ENCODE measurements around the gene SPAG8. TPM values are rescaled to one million over a fixed set of nuclear protein-coding genes. Genes with fewer than 3 reads are reported as not detected.
A peak's percentile ranks its signal among the peaks of the same experiment; 100 is the strongest.

The SPAG8 gene
- total and polyA plus RNA-seq, 2 experiments from 2014 or later: 0.97 to 1.2 TPM

GRCh38 chr9:35831040-35831439 lies 19.0 kb upstream of the SPAG8 start:
- Histone ChIP-seq H3K27ac (no peak overlapping the region), H3K9me2 (ENCODE audit: insufficient read depth) (no peaks in the 10 kb centered on the region), H4K20me1 (ENCODE audit: insufficient read depth) (no peaks in the 10 kb centered on the region), H3K4me1 (ENCODE audit: insufficient read depth) (peaks cover 26% of the 10 kb centered on the region), H3K27me3 (replicated peaks; ENCODE audit: insufficient read depth) (no peaks in the 10 kb centered on the region), H3K36me3 (ENCODE audit: low read depth) (no peaks in the 10 kb centered on the region), H3F3A (ENCODE audit: insufficient read depth) (peaks cover 12% of the 10 kb centered on the region), H3K9me3 (ENCODE audit: low read depth) (no peaks in the 10 kb centered on the region), H2AFZ (no peak overlapping the region), H3K79me2 (ENCODE audit: insufficient read depth) (peaks cover 10% of the 10 kb centered on the region; the same call in 1 of the 2 replicates), H3K4me2 (ENCODE audit: unreplicated experiment) (no peak overlapping the region), H3K4me3 (no peak overlapping the region), H3K9ac (no peak overlapping the region)
- no peak for DNase-seq
- TF ChIP-seq EZH2phosphoT487 (IDR thresholded peaks at IDR 0.05; ENCODE audit: insufficient read depth, low read depth) (no peak), EZH2 (IDR thresholded peaks at IDR 0.05; ENCODE audit: insufficient read depth, poor library complexity, severe bottlenecking) (no peak)
- WGBS, 2 experiments (ENCODE audit: low coverage in 1 of 2, low lambda C conversion rate in 2 of 2, missing lambda C conversion rate in 2 of 2): 52 to 65% methylated on average over 4 of the region's 4 CpGs
- in situ Hi-C loops (cut with MboI): no loop called here

DNA sequence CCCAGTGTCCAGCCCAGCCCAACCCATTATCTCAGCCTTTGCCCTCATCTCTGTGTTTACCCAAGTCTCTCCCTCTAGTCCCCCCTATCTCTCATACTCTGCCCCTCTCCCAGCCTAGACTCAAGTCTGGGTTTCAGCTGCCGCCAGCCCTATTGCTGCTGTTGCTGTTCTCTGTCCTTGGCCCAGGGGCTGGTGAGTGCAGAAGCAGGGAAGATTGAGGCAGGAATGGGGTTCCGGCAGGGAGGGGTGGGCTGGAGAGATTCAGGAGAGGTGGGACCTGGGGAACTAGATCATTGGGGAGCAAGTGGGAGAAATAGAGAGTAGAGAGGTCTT lies 17.7 kb upstream of the SPAG8 start:
- TF ChIP-seq EZH2 (IDR thresholded peaks at IDR 0.05; ENCODE audit: insufficient read depth, poor library complexity, severe bottlenecking) (no peak), EZH2phosphoT487 (IDR thresholded peaks at IDR 0.05; ENCODE audit: insufficient read depth, low read depth) (no peak)
- Histone ChIP-seq H3K4me1 (ENCODE audit: insufficient read depth) (peaks cover 27% of the 10 kb centered on the region), H4K20me1 (ENCODE audit: insufficient read depth) (no peaks in the 10 kb centered on the region), H3K4me3 (peak overlapping the region; percentile 83), H3F3A (ENCODE audit: insufficient read depth) (peaks cover 12% of the 10 kb centered on the region), H3K4me2 (ENCODE audit: unreplicated experiment) (peak overlapping the region; percentile 90), H3K9ac (peak overlapping the region; percentile 87), H3K9me3 (ENCODE audit: low read depth) (no peaks in the 10 kb centered on the region), H3K27ac (peak overlapping the region; percentile 53), H3K9me2 (ENCODE audit: insufficient read depth) (no peaks in the 10 kb centered on the region), H3K27me3 (replicated peaks; ENCODE audit: insufficient read depth) (no peaks in the 10 kb centered on the region), H2AFZ (peak overlapping the region; percentile 98), H3K36me3 (ENCODE audit: low read depth) (no peaks in the 10 kb centered on the region), H3K79me2 (ENCODE audit: insufficient read depth) (peaks cover 10% of the 10 kb centered on the region; the same call in 1 of the 2 replicates)
- WGBS, 2 experiments (ENCODE audit: low coverage in 1 of 2, low lambda C conversion rate in 2 of 2, missing lambda C conversion rate in 2 of 2): 2 to 17% methylated on average over 2 of the region's 2 CpGs
- in situ Hi-C loops (cut with MboI): no loop called here
- DNase-seq: no peak

GRCh38 chr9:35829084-35829763 lies 17.2 kb upstream of the SPAG8 start, which contains the start of gene TMEM8B:
Gene TMEM8B, plus strand, starts transcription at chr9:35829228. Its CDS starts 220 bp downstream, at chr9:35829448.
- Histone ChIP-seq H3K4me1 (ENCODE audit: insufficient read depth) (peaks cover 27% of the 10 kb centered on the region), H3K9ac (peak within 1 kb of the TSS; percentile 87), H3K9me3 (ENCODE audit: low read depth) (no peaks in the 10 kb centered on the region), H3K4me3 (peak within 1 kb of the TSS; percentile 83), H3K9me2 (ENCODE audit: insufficient read depth) (no peaks in the 10 kb centered on the region), H3K27ac (peak within 1 kb of the TSS; percentile 53), H4K20me1 (ENCODE audit: insufficient read depth) (no peaks in the 10 kb centered on the region), H3K27me3 (replicated peaks; ENCODE audit: insufficient read depth) (no peaks in the 10 kb centered on the region), H3F3A (ENCODE audit: insufficient read depth) (peaks cover 12% of the 10 kb centered on the region), H2AFZ (peak within 1 kb of the TSS; percentile 98), H3K4me2 (ENCODE audit: unreplicated experiment) (peak within 1 kb of the TSS; percentile 90), H3K79me2 (ENCODE audit: insufficient read depth) (peaks cover 10% of the 10 kb centered on the region; the same call in 1 of the 2 replicates), H3K36me3 (ENCODE audit: low read depth) (no peaks in the 10 kb centered on the region)
- 0 to 1% methylated on average over 5 to 33 of the region's 53 CpGs for WGBS, 2 experiments (ENCODE audit: low coverage in 1 of 2, low lambda C conversion rate in 2 of 2, missing lambda C conversion rate in 2 of 2)
- in situ Hi-C loops (cut with MboI): no loop called here
- peak; percentile 99 for DNase-seq
- no peak for TF ChIP-seq EZH2phosphoT487 (IDR thresholded peaks at IDR 0.05; ENCODE audit: insufficient read depth, low read depth)

- no peaks in the 10 kb centered on the region for H4K20me1 ChIP-seq (ENCODE audit: insufficient read depth)
- peaks cover 12% of the 10 kb centered on the region for H3F3A ChIP-seq (ENCODE audit: insufficient read depth)
- peak within 1 kb of the TSS; percentile 63 for H3K27ac ChIP-seq
- TF ChIP-seq EZH2 (IDR thresholded peaks at IDR 0.05; ENCODE audit: insufficient read depth, poor library complexity, severe bottlenecking): no peak
- TF ChIP-seq EZH2phosphoT487 (IDR thresholded peaks at IDR 0.05; ENCODE audit: insufficient read depth, low read depth): no peak
- H3K9me3 ChIP-seq (ENCODE audit: low read depth): no peaks in the 10 kb centered on the region
- peaks cover 10% of the 10 kb centered on the region; the same call in 1 of the 2 replicates for H3K79me2 ChIP-seq (ENCODE audit: insufficient read depth)
- no peaks in the 10 kb centered on the region for H3K36me3 ChIP-seq (ENCODE audit: low read depth)
- H3K27me3 ChIP-seq (replicated peaks; ENCODE audit: insufficient read depth): no peaks in the 10 kb centered on the region
- peak; percentile 50 for DNase-seq
- peaks cover 27% of the 10 kb centered on the region for H3K4me1 ChIP-seq (ENCODE audit: insufficient read depth)
- 10 to 11% methylated on average over 21 of the region's 21 CpGs for WGBS, 2 experiments (ENCODE audit: low coverage in 1 of 2, low lambda C conversion rate in 2 of 2, missing lambda C conversion rate in 2 of 2)
- peak within 1 kb of the TSS; percentile 98 for H2AFZ ChIP-seq
- peak within 1 kb of the TSS; percentile 83 for H3K4me3 ChIP-seq
- no peaks in the 10 kb centered on the region for H3K9me2 ChIP-seq (ENCODE audit: insufficient read depth)
- peak within 1 kb of the TSS; percentile 87 for H3K9ac ChIP-seq
- in situ Hi-C loops (cut with MboI): no loop called here
- peak within 1 kb of the TSS; percentile 90 for H3K4me2 ChIP-seq (ENCODE audit: unreplicated experiment)
Measured at GRCh38 chr9:35828716-35829083, 16.6 kb upstream of the SPAG8 start, which contains the start of gene FAM221B. Gene FAM221B, minus strand, starts transcription at chr9:35828732. Its CDS starts 2,571 bp downstream, at chr9:35826161.
